ENCODE data around the gene PYM1. TPM values are rescaled to one million over a fixed set of nuclear protein-coding genes. Genes with fewer than 3 reads are reported as not detected.

The PYM1 gene
- total and polyA plus RNA-seq, 2 of the 4 experiments (the other 2 are of a cell fraction), result 26.5 to 27.8 TPM

DNA sequence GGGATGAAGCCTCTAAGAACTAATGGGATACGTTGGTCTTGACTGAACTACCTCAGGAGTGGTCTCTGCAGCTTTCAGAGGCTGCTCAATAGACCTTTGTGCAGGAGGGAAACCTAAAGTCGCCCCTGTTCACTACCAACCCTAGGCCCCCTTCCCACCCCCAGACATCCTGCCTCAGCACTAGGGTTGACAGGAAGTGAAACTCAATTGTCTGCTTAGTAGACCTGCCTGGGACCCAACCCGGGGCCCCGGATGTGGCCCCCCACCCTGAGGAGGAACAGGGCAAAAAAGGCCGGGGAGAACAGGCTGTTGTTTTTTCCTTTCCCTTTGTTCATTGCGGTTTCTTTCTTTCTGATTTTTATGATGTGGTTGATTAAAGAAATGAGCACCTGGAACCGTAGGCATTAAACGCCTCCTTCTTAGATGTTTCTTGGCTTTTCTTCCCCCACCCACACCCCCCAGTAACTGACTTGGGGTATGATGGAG lies 1.7 kb upstream of the PYM1 start:
- no peak overlapping the region; the same call in 1 of the 2 replicates for H2BK120ac ChIP-seq (ENCODE audit: low read depth, low read length)
- DNase-seq (no peak), ATAC-seq (ENCODE audit: low read depth) (no peak)
- no peak overlapping the region for H3K9ac ChIP-seq (ENCODE audit: low read depth, low read length)
- H3K56ac ChIP-seq (ENCODE audit: extremely low read depth, insufficient read depth, low read length), result no peak overlapping the region
- H3K4me2 ChIP-seq (ENCODE audit: low read depth, low read length), result no peak overlapping the region
- in situ Hi-C loops (cut with MboI; ENCODE audit: low sequenced_read_pairs), result loop anchor here (10.0 kb wide), 1 partner anchor 105 kb away; the partner anchor contains the start of gene DNAJC14
- TF ChIP-seq MAFK (IDR thresholded peaks at IDR 0.05; ENCODE audit: low read depth, low read length) (no peak), RCOR1 (IDR thresholded peaks at IDR 0.05; ENCODE audit: insufficient replicate concordance, low read length) (no peak), RAD21 (IDR thresholded peaks at IDR 0.05; ENCODE audit: low read length) (no peak), CEBPB (IDR thresholded peaks at IDR 0.05; ENCODE audit: low read depth, low read length) (no peak), RFX5 (IDR thresholded peaks at IDR 0.05; ENCODE audit: low read depth, low read length) (no peak)
- TF ChIP-seq, protein P1, sequence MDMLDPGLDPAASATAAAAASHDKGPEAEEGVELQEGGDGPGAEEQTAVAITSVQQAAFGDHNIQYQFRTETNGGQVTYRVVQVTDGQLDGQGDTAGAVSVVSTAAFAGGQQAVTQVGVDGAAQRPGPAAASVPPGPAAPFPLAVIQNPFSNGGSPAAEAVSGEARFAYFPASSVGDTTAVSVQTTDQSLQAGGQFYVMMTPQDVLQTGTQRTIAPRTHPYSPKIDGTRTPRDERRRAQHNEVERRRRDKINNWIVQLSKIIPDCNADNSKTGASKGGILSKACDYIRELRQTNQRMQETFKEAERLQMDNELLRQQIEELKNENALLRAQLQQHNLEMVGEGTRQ (IDR thresholded peaks at IDR 0.05; ENCODE audit: low read depth, low read length), result no peak
- H4K5ac ChIP-seq (ENCODE audit: low read depth, low read length), result no peak overlapping the region
- H3K18ac ChIP-seq (ENCODE audit: low read depth, low read length), result no peak overlapping the region
- dilution Hi-C loops (cut with HindIII; ENCODE audit: low sequenced_read_pairs, unreplicated experiment), result no loop called here
- peak overlapping the region; percentile 46 for H2AK9ac ChIP-seq (replicated peaks; ENCODE audit: low read depth, low read length, poor library complexity)
- no peak overlapping the region for H2BK15ac ChIP-seq (ENCODE audit: low read depth, low read length)
- no peak overlapping the region for H3K23ac ChIP-seq (ENCODE audit: low read depth, low read length)
- no peak overlapping the region; a peak in 1 of 4 replicates for H4K8ac ChIP-seq (ENCODE audit: low read depth in 2 of 2, low read length in 2 of 2)
- H3K4me1 ChIP-seq (ENCODE audit: control insufficient read depth, insufficient read depth, low read length), result peaks cover 18% of the 10 kb centered on the region
- no peak overlapping the region for H2AFZ ChIP-seq (replicated peaks; ENCODE audit: low read length, poor library complexity)
- ChIA-PET CTCF (interaction anchor here (1.3 kb wide), 1 partner anchor 185 kb away, joined by 5 read pairs; no protein-coding TSS in a partner anchor), POLR2A (ENCODE audit: unreplicated experiment) (no interaction called here)
- intact Hi-C loops (cut with micrococcal nuclease), result no loop called here
- H2AK5ac ChIP-seq (ENCODE audit: low read depth, low read length), result peak overlapping the region; percentile 9; the same call in 1 of the 2 replicates
- peaks cover 40 to 72% of the 10 kb centered on the region in 2 experiments for H3K79me1 ChIP-seq (ENCODE audit: low read depth in 1 of 2, low read length in 2 of 2)
- no peak overlapping the region for H2BK20ac ChIP-seq (ENCODE audit: low read depth, low read length)
- H3K27ac ChIP-seq (ENCODE audit: insufficient read depth, low read length), result no peak overlapping the region
- no peak overlapping the region for H3K4ac ChIP-seq (ENCODE audit: low read depth, low read length)
- H4K91ac ChIP-seq (ENCODE audit: insufficient read depth, low read depth, low read length), result no peak overlapping the region
- no peak overlapping the region for H3K4me3 ChIP-seq (ENCODE audit: insufficient read depth, low read depth, low read length)
- BruUV-seq (replicated peaks), result no TSS peak
- H3K9me1 ChIP-seq (ENCODE audit: insufficient read depth, low read length), result peaks cover 13% of the 10 kb centered on the region
- no CpG with 5 or more reads among the region's 8 CpGs for WGBS, 2 experiments (ENCODE audit: extremely low coverage in 2 of 2, insufficient read length in 1 of 2)
- H3K36me3 ChIP-seq (ENCODE audit: control insufficient read depth, insufficient read depth, low read length), result peaks cover 2% of the 10 kb centered on the region; the same call in 1 of the 2 replicates
- peak overlapping the region; percentile 12 for H2BK5ac ChIP-seq (ENCODE audit: low read depth, low read length, poor library complexity, severe bottlenecking)
- H3K14ac ChIP-seq (replicated peaks; ENCODE audit: low read depth, low read length), result no peak overlapping the region
- H3K27me3 ChIP-seq (ENCODE audit: control insufficient read depth, insufficient read depth, low read length), result no peaks in the 10 kb centered on the region
- no peaks in the 10 kb centered on the region for H4K20me1 ChIP-seq (ENCODE audit: insufficient read depth, low read length)
- no peaks in the 10 kb centered on the region for H3K9me3 ChIP-seq (ENCODE audit: control insufficient read depth, insufficient read depth, low read length)

Measured in IMR-90 (cell line).